K562 (cell line): ENCODE measurements around the gene NSMCE1. TPM values are rescaled to one million over a fixed set of nuclear protein-coding genes. Genes with fewer than 3 reads are reported as not detected.
"Not testable (repeated sequence)": the region's sequence is repeated elsewhere in the genome, so short reads cannot be mapped to it uniquely, and the experiment has no call there.

Experiments used
- ATAC-seq: fragments of 200-7000 bp; cut with Tn5 transposase; 3 replicates; pipeline ENCODE4 v1.9.1; 2020; ENCODE audit warnings: moderate library complexity
- BruUV-seq: library from RNA; stranded (reverse); fragments of 400-500 nt; replicated peaks from 2 replicates; lab custom pipeline; 2021; lab: Mats Ljungman, UMichigan
- CTCF ChIA-PET: fragments of 300-600 bp; formaldehyde crosslinking; extraction: SDS; loops from one replicate; lab custom pipeline; 2021; ENCODE audit warnings: low intra/inter-chr PET ratio; lab: Yijun Ruan, JAX
- POLR2A ChIA-PET: fragments of 300-600, 350-650 bp; sonication (Branson Sonifier 250); formaldehyde crosslinking; extraction: SDS; loops from one replicate; lab custom pipeline; 2021; ENCODE audit warnings: antibody characterized with exemption, inconsistent platforms; lab: Yijun Ruan, JAX
- DNase-seq, 4 experiments: peaks; one replicate each; pipeline versions ENCODE4 v3.0.0 to v3.0.0-alpha.2; 2011 to 2018; ENCODE audit warnings: low spot score in 3 of 4, mixed read lengths in 3 of 4; ENCODE audit errors: extremely low read depth in 1 of 4
- FAIRE-seq: peaks from 2 replicates; lab custom pipeline; 2011; peaks lifted over from hg19 to GRCh38; lab: Jason Lieb, UNC
- H2AFZ ChIP-seq: 2 replicates; pipeline ENCODE4 v1.6.0; 2011; ENCODE audit warnings: low read depth, low read length, control low read depth, inconsistent platforms
- H3K27ac ChIP-seq: fragments of 200-600 bp; 3 replicates; pipeline ENCODE4 v1.8.0; 2011; ENCODE audit warnings: low read depth, mild to moderate bottlenecking, control low read depth, inconsistent platforms, low read length, moderate library complexity, mixed read lengths; ENCODE audit errors: extremely low read depth
- H3K27me3 ChIP-seq, 2 experiments: fragments of 300-600 bp in 1 of 2; 2 replicates in 1 of 2; 3 replicates in 1 of 2; pipeline versions ENCODE4 v1.6.0 to v1.8.0; 2011; ENCODE audit warnings: inconsistent platforms in 2 of 2, low read length in 2 of 2, mild to moderate bottlenecking in 1 of 2, mixed read lengths in 1 of 2, moderate library complexity in 1 of 2; ENCODE audit not compliant: control insufficient read depth in 2 of 2, insufficient read depth in 2 of 2
- H3K36me3 ChIP-seq: fragments of 300-600 bp; 3 replicates; pipeline ENCODE4 v1.8.0; 2011; ENCODE audit warnings: mild to moderate bottlenecking, low read length, inconsistent platforms; ENCODE audit not compliant: control insufficient read depth, insufficient read depth
- H3K4me1 ChIP-seq, 2 experiments: fragments of 200-600 bp in 1 of 2; replicated peaks in 1 of 2; 2 replicates in 1 of 2; 3 replicates in 1 of 2; pipeline versions ENCODE4 v1.5.1 to v1.8.0; 2011; ENCODE audit warnings: inconsistent platforms in 2 of 2, low read length in 2 of 2, mild to moderate bottlenecking in 1 of 2, mixed read lengths in 1 of 2, moderate library complexity in 1 of 2; ENCODE audit not compliant: control insufficient read depth in 2 of 2, insufficient read depth in 2 of 2
- H3K4me2 ChIP-seq: 2 replicates; pipeline ENCODE4 v1.6.1; 2011; ENCODE audit warnings: low read length, control low read depth, inconsistent platforms, mixed read lengths; ENCODE audit not compliant: insufficient read depth
- H3K4me3 ChIP-seq: fragments of 200-600 bp; sonication (generic), shearing (Covaris generic); 2 replicates; pipeline ENCODE4 v1.5.1; 2016; ENCODE audit warnings: control low read depth, inconsistent platforms
- H3K79me2 ChIP-seq: fragments of 200-600 bp; 3 replicates; pipeline ENCODE4 v1.8.0; 2011; ENCODE audit warnings: low read length, inconsistent platforms; ENCODE audit not compliant: control insufficient read depth, insufficient read depth
- H3K9ac ChIP-seq, 2 experiments: 2 replicates each; pipeline versions ENCODE4 v1.6.0 to v1.6.1; 2011; ENCODE audit warnings: low read depth in 2 of 2, low read length in 2 of 2, control low read depth in 1 of 2, inconsistent platforms in 1 of 2, mild to moderate bottlenecking in 1 of 2, mixed read lengths in 1 of 2; ENCODE audit not compliant: insufficient read depth in 1 of 2
- H3K9me1 ChIP-seq: one replicate; pipeline ENCODE4 v1.6.0; 2011; ENCODE audit warnings: inconsistent platforms, mild to moderate bottlenecking, low read length, moderate library complexity; ENCODE audit not compliant: control insufficient read depth, insufficient read depth
- H3K9me3 ChIP-seq: replicated peaks from 2 replicates; pipeline ENCODE4 v1.5.1; 2011; ENCODE audit warnings: low read depth, low read length, inconsistent platforms; ENCODE audit not compliant: control insufficient read depth, insufficient read depth
- H4K20me1 ChIP-seq: replicated peaks from 2 replicates; pipeline ENCODE4 v1.6.1; 2011; ENCODE audit warnings: low read length, inconsistent platforms, mixed read lengths; ENCODE audit not compliant: control insufficient read depth, insufficient read depth
- BCOR ChIP-seq: fragments of 450-650 bp; IDR thresholded peaks from 2 replicates; pipeline ENCODE4 v1.6.1; 2016
- HDAC6 ChIP-seq: IDR thresholded peaks from 2 replicates; pipeline ENCODE4 v1.6.1; 2012; ENCODE audit warnings: low read depth, mild to moderate bottlenecking, control low read depth, inconsistent platforms, low read length, moderate library complexity
- RBM25 ChIP-seq: fragments of 200-400 bp; formaldehyde crosslinking; IDR thresholded peaks from 2 replicates; pipeline ENCODE4 v1.6.1; 2018; ENCODE audit warnings: low read length, low read depth, moderate library complexity; ENCODE audit not compliant: severe bottlenecking
- ZNF146 ChIP-seq: IDR thresholded peaks from one replicate; pipeline ENCODE4 v1.6.1; 2018; ENCODE audit warnings: missing compliant biosample characterization; ENCODE audit not compliant: unreplicated experiment
- ZNF282 ChIP-seq: sonication (generic); formaldehyde crosslinking; IDR thresholded peaks from 2 replicates; pipeline ENCODE4 v1.8.1; 2023; ENCODE audit warnings: missing genetic modification reagents
- ZNF830 ChIP-seq: fragments of 250-450 bp; sonication (Bioruptor Pico); IDR thresholded peaks from 2 replicates; pipeline ENCODE4 v1.5.0; 2021; ENCODE audit warnings: mild to moderate bottlenecking
- ZSCAN29 ChIP-seq: fragments of 450-650 bp; IDR thresholded peaks from 2 replicates; pipeline ENCODE4 v1.6.1; 2017
- WGBS: fragments of 100-300 bp; shearing (Covaris generic); methylation state at CpG from one replicate; pipeline ENCODE4 v1.1.6; 2016; ENCODE audit warnings: low coverage, mixed read lengths; ENCODE audit not compliant: insufficient coverage; ENCODE audit errors: missing lambda C conversion rate; 5-methylcytosine and 5-hydroxymethylcytosine counted together
- in situ Hi-C: fragments of 300-500 bp; cut with MboI; formaldehyde crosslinking; loops from 4 replicates; pipeline ENCODE4 v1.15.0; 2018; ENCODE audit warnings: inconsistent platforms, mixed read lengths
- intact Hi-C: fragments of 100-400 bp; cut with micrococcal nuclease; formaldehyde crosslinking; loops from 2 replicates; pipeline ENCODE4 v1.14.2; 2022
- polyA plus RNA-seq, 8 experiments: library from polyadenylated mRNA; depleted of rRNA in 4 of 8; stranded (reverse) in 5 of 8; unstranded in 3 of 8; fragments of >200 nt; fragmentation: Nextera tagmentation in 2 of 8; fragmentation: Illumina TruSeq in 1 of 8; extraction: Ambion mirVana in 2 of 8; extraction: Trizol in 1 of 8; gene quantifications; 2 replicates each; pipeline versions ENCODE4 v1.2.1 to v1.2.3, GENCODE V29; 2011 to 2014; ENCODE audit warnings: inconsistent platforms in 1 of 8, missing spikeins in 1 of 8
- total RNA-seq, 7 experiments: library from RNA; depleted of rRNA in 6 of 7; stranded (reverse); fragments of >200 nt in 6 of 7; fragmentation: Illumina TruSeq in 2 of 7; extraction: Trizol in 2 of 7; gene quantifications; 2 replicates each; pipeline versions ENCODE4 v1.2.1 to v1.2.3, GENCODE V29; 2011 to 2021; ENCODE audit warnings: low replicate concordance in 1 of 7
- TF ChIP-seq, protein P1 (sequence below): sonication (generic); formaldehyde crosslinking; IDR thresholded peaks from 2 replicates; pipeline ENCODE4 v1.5.0; 2020; ENCODE audit warnings: missing genetic modification reagents

Gene NSMCE1
- total and polyA plus RNA-seq, 9 of the 15 experiments (the other 6 are each of a cell fraction or from before 2014, with no cell fraction given): 52.1 to 163 (median 61.5) TPM

DNA sequence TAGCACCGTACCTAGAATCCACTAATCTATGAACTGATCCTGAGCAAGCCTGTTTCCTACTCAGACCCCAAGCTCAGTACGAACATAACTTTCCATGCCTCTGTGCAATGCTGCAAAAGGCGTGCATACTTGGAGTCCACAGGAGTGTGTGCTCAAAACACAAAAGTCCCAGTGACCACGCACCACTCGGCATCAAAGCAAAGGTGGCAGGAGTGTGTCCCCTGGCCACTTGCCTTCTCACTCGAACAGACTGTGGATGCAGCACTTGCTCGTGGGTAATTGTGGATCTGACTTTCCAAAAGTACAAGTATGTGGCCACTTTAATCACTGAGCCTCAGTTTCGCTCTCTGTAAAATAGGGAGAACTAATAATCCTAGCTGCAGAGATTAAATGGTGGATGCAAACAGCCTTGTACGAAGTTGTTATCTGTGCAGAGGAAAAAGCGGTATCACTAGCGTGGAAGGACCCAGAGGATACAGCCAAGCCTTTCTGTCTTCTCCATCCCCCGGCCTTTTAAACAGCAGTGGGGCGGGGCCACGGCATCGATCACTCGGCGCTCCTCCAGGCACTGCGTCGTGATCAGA, 65.6 kb downstream of the NSMCE1 start (continued):
- TF ChIP-seq ZNF830 (CRISPR knock-in tag) (no peak), ZNF282 (no peak), ZSCAN29 (no peak), HDAC6 (no peak)
- TF ChIP-seq, protein P1, sequence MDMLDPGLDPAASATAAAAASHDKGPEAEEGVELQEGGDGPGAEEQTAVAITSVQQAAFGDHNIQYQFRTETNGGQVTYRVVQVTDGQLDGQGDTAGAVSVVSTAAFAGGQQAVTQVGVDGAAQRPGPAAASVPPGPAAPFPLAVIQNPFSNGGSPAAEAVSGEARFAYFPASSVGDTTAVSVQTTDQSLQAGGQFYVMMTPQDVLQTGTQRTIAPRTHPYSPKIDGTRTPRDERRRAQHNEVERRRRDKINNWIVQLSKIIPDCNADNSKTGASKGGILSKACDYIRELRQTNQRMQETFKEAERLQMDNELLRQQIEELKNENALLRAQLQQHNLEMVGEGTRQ: no peak

DNA sequence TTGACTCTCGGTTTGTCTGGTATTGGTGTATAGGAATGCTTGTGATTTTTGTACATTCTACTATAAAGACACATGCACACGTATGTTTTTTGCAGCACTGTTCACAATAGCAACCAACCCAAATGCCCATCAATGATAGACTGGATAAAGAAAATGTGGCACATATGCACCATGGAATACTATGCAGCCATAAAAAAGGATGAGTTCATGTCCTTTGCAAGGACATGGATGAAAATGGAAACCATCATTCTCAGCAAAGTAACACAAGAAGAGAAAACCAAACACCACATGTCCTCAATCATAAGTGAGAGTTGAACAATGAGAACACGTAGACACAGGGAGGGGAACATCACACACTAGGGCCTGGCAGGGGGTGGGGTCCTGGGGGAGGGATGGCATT, 67.7 kb downstream of the NSMCE1 start:
- in situ Hi-C loops, CTCF ChIA-PET, H2AFZ ChIP-seq, H3K9ac ChIP-seq, H3K27me3 ChIP-seq, H3K27ac ChIP-seq, H3K9me1 ChIP-seq, ATAC-seq, BruUV-seq, intact Hi-C loops, H3K36me3 ChIP-seq, DNase-seq, H4K20me1 ChIP-seq, H3K4me2 ChIP-seq, H3K9me3 ChIP-seq, FAIRE-seq, H3K4me3 ChIP-seq, POLR2A ChIA-PET: not testable (repeated sequence)
- Histone ChIP-seq H3K4me1 (peaks cover 16 to 34% of the 10 kb centered on the region in 2 experiments), H3K79me2 (peaks cover 20% of the 10 kb centered on the region)
- 75% methylated on average over 3 of the region's 3 CpGs for WGBS
- TF ChIP-seq RBM25 (peak; percentile 39), ZNF146 (peak; percentile 90), BCOR (peak; percentile 60)
